NCI-H128 (cell line): ENCODE data around the gene ZNF512B.
"Not testable (repeated sequence)": the region's sequence is repeated elsewhere in the genome, so short reads cannot be mapped to it uniquely, and the experiment has no call there.

Experiments
- DNase-seq: peaks from one replicate; lab custom pipeline; 2025; ENCODE audit not compliant: unreplicated experiment; lab: John Stamatoyannopoulos, UW

Gene ZNF512B

GRCh38 chr20:63935447-63935846 lies 34.3 kb downstream of the ZNF512B start:
- no peak for DNase-seq

DNA sequence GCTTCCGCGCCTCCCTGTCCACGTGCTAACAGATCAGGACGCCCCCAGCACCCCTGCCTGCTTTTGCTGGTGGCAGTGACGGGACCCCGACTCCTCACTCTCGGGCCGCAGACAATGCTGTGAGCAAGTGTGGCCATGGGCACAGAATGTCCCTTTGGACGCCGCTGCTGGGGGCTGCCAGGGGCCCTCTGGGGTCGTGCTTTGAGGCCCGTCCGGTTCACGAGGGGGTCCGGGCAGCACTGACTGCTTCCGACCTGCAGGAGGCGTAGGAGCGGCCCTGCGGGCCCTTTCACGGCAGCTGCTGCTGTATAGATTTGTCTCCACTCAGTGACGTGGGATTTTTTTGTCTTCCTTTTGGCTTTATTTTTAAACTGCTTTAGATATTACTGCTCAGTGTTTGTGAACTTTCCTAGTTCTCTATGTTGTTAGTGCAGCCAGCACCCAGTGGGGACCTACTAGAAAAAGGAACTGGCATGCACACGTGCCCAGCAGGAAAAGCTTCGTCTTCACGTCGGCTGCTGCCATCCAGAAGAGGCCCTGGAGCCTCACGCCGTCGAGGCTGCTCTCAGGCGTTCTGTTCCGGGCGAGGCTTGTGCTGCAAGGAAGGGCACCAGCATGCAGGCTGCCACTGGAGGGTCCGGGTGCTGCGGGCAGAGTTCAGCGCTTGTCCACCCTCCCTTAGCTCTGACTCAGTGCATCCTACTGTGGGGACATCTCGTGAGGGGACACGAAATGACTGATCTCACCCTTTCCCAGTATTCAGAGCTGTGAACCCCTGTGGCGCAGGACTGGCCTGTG lies 35.3 kb downstream of the ZNF512B start:
- no peak for DNase-seq

DNA sequence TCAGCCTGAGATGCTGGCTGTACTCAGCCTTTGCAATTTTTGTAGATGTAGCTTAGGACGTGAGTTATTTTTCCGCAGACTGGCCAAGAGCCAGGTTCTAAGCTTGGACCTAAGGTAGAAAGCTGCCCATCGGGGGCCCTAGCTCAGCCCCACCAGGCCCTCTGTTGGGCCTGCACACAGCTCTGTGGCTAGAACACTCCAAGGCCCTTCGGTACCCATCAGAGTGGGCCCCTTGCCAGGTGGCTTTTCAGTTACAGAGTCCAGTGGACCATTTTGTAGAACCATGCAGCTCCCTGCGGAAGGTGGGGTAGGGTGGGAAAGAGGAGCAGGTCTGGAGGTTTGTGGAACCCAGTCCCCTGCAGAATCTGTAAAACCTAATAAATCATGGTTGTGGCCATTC lies 36.1 kb downstream of the ZNF512B start:
- no peak for DNase-seq

- DNase-seq: no peak
Measured at GRCh38 chr20:63932606-63933160, 37.0 kb downstream of the ZNF512B start.

DNA sequence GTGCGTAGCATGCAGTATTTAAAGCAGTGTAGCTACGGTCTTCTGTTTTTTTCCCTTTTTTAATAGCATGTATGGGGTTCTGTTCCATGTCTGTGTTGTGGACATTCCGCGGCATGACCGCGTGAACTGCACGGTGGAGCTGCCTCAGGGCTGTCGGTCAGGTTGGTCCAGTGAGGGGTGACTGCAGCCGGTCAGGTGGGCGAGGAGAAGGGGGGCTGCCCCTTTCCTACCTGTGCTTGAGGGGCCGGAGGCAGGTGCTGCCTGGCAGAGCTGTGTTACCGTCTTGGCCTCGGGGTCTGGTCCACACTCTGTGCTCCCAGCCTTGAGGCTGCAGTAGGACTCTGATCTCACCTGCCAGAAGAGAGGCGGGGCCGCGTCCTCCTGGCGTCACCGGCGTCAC lies 38.0 kb downstream of the ZNF512B start:
- DNase-seq: no peak

DNA sequence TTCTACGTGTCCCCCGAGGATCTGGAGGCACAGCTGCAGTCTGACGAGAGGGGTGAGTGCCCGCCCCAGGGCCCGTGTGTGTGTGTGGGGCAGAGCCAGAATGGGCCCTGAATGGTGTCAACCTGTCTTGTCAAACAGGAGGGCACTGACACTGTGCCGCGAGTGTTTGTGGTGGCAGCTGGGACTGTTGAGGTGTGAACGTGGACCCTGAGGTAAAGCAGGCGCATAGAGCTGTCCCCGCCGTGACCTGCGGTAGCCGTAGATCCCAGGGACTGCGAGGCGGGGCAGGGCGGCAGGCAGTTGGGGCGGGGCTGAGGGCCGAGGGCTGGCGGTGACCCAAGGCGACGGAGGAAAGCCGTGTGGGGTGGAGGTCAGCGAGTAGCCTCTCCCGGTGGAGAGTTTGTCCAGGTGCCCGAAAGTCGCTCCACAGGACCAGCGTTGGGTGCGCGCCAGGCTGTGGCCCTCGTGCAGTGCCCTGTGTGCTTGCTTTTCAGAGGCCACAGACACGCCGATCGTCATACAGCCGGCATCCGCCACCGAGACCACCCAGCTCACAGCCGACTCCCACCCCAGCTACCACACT lies 38.7 kb downstream of the ZNF512B start:
- no peak for DNase-seq

- DNase-seq: not testable (repeated sequence)
Measured at GRCh38 chr20:63929473-63929883, 40.3 kb downstream of the ZNF512B start.

GRCh38 chr20:63929071-63929470 lies 40.7 kb downstream of the ZNF512B start:
- no peak for DNase-seq

DNA sequence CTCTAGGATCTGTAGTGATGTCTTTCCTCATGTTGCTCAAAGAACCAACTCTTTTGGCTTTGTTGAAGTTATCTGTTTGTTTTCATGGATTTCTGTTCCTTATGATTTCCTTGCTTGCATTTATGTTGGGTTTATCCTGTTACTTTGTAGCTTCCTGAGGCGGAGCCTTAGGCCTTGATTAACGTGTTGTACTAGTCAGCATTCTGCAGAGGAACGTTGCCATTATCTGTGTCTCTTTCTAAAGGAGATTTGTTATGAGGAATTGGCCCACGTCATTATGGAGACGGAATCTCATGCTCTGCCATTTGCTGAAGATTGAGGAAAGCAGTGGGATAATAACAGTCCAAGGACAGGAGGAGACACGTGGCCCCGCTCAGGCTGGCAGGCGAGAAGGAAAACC lies 43.4 kb downstream of the ZNF512B start:
- no peak for DNase-seq

GRCh38 chr20:63924241-63924640 lies 45.5 kb downstream of the ZNF512B start:
- no peak for DNase-seq

GRCh38 chr20:63923651-63924050 lies 46.1 kb downstream of the ZNF512B start:
- no peak for DNase-seq

GRCh38 chr20:63920226-63920625 lies 49.5 kb downstream of the ZNF512B start:
- DNase-seq: no peak

- DNase-seq: no peak
Measured at GRCh38 chr20:63919130-63919529, 50.6 kb downstream of the ZNF512B start.

DNA sequence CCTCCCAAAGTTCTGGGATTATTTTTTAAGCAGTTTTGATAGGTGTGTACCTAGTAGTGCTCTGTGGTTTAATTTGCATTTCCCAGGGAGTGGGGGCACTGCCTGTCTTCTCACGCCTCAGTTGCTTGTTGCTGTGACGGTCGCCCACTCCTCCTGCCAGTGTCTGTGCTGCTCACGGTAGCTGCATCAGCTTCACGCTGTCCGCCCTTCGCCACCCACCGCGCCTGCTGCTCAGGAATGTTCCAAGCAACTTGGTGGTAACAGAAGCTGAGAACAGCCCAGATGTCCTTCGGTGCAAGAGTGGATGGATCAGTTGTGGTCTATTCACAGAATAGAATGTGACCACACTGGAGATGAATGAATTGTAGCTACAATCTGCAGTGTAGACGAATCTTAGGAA lies 51.9 kb downstream of the ZNF512B start:
- DNase-seq: no peak

GRCh38 chr20:63916371-63916939 lies 53.3 kb downstream of the ZNF512B start:
- DNase-seq: not testable (repeated sequence)

DNA sequence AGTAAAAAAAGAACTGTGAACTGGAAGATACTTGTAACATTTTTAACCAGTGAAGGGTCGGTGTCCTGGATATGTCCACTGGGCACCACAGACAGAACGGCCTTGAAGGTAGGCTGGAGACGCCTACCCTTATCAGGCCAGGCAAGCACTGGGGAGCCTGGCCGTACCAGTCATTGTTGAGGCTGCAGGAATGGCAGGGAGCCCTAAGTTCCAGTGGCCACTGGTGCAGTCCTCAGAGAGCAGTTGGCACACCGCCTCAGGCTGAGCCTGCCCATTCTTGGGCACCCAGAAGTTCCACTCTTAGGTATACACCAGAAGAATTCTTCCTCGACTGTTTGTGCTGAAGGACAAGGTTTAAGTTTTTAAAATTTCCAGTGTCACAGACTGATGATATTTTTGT lies 54.3 kb downstream of the ZNF512B start:
- DNase-seq: no peak

GRCh38 chr20:63913768-63914167 lies 56.0 kb downstream of the ZNF512B start:
- DNase-seq: no peak

- no peak for DNase-seq
Measured at GRCh38 chr20:63911176-63911575, 58.6 kb downstream of the ZNF512B start.

DNA sequence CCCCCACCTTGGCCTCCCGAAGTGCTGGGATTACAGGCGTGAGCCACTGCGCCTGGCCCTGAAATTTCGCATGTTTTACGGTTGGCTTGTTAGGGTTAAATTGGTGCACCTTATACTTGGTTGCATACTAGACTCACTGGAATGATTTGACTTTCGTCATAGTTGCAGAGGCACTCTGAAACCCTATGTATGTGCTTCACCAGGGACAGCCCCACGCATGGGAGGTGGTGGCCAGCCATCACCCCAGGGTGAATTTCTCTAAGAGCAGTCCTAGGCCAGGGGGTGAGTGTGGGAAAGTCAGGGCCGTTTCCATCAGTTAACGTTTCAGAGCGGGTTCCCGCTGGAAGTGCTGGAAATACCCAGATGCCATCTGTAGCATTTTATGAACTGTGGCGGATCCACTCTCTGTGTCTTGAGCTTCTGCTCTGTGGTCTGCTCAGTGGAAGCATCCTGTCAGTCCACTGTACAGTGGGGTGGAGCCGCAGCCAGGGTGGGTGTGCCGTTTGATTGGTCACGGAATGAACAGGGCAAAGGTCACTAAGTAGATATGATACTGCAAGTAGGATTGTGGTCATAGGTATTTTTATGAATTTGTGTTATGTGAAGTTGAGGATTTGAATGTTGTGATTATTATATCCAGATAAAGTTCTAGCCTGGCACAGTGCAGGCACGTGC lies 61.6 kb downstream of the ZNF512B start:
- no peak for DNase-seq
